GM19463 (cell line): ENCODE measurements around the gene KLLN.
"Not testable (repeated sequence)": the region's sequence is repeated elsewhere in the genome, so short reads cannot be mapped to it uniquely, and the experiment has no call there.

ENCODE experiments used
- ATAC-seq: cut with Tn5 transposase; IDR thresholded peaks from one replicate; pipeline ENCODE4 v1.9.1; 2021; ENCODE audit warnings: mild to moderate bottlenecking, moderate library complexity; ENCODE audit not compliant: unreplicated experiment

Gene KLLN

GRCh38 chr10:87863053-87863943 lies at the start of gene KLLN, which contains the start of gene PTEN:
KLLN (minus strand) TSS chr10:87863533; CDS start chr10:87862487, 1,046 bp downstream.
PTEN (plus strand) TSS chr10:87863625; CDS start chr10:87864470, 845 bp downstream.
- ATAC-seq: peak; percentile 43

DNA sequence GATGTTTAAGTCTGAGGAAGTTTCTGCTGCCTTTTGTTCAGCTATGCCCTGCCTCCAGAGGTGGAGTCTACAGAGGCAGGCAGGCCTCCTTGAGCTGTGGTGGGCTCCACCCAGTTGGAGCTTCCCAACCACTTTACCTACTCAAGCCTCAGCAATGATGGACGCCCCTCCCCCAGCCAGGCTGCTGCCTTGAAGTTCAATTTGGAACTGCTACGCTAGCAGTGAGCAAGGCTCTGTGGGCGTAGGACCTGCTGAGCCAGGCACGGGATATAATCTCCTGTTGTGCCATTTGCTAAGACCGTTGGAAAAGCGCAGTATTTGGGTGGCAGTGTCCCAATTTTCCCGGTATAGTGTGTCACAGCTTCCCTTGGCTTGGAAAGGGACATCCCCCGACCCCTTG lies 40.1 kb upstream of the KLLN start:
- not testable (repeated sequence) for ATAC-seq

GRCh38 chr10:87897957-87898356 lies 34.6 kb upstream of the KLLN start:
- not testable (repeated sequence) for ATAC-seq

- no peak for ATAC-seq
These were observed 32.9 kb upstream of the KLLN start for GRCh38 chr10:87896216-87896615.

GRCh38 chr10:87895430-87895829 lies 32.1 kb upstream of the KLLN start:
- no peak for ATAC-seq

DNA sequence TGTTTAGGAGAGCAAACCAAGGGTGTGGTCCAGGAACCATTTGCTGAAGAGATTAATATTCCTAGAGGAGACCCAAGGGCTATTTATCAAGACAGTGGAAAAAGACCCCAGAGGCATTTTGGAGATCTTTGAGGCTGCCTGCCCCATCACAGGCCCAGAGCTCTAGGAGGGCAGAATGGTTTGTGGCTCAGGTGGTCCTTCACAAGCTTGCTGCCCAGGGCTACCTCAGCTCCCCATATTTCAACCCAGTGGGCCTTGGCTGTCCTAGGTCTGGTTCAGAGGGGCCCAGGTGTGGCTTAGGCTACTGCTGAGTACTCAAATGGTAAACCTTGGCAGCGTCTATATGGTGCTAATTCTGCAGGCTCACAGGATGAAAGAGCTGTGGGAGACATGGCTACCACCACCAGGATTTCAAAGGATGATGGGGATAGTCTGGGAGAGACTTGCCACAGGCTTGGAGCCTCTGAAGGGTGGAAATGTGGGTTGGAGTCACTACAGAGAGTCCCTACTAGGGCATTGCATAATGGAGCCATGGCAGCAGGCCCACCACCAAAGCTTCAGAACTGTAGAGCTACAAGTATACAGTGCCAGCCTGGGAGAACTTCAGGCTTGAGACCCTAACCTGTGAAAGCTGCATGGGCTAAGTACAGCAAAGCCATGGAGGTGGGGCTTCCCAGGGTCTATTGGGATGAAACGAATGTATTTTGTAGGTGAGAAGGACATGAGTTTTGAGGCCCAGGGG lies 24.4 kb upstream of the KLLN start:
- ATAC-seq: no peak

- ATAC-seq: no peak
These were observed 23.8 kb upstream of the KLLN start for GRCh38 chr10:87887146-87887545.

DNA sequence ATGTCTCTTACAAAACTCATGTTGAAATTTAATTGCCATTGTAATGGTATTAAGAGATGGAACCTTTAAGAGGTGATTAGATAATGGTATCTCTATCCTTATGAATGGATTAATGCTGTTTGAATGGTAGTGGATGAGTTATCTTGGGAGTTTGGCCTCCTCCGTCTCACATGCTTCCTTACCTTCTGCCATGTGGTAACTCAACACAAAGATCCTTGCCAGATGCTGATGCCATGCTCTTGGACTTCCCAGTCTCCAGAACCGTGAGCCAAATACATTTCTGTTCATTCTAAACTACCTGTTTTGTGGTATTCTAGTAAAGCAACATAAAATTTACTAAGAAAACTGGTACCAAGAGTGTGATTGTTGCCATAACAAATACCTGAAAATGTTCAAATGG lies 23.3 kb upstream of the KLLN start:
- no peak for ATAC-seq

GRCh38 chr10:87882555-87883294 lies 19.4 kb upstream of the KLLN start:
- no peak for ATAC-seq

DNA sequence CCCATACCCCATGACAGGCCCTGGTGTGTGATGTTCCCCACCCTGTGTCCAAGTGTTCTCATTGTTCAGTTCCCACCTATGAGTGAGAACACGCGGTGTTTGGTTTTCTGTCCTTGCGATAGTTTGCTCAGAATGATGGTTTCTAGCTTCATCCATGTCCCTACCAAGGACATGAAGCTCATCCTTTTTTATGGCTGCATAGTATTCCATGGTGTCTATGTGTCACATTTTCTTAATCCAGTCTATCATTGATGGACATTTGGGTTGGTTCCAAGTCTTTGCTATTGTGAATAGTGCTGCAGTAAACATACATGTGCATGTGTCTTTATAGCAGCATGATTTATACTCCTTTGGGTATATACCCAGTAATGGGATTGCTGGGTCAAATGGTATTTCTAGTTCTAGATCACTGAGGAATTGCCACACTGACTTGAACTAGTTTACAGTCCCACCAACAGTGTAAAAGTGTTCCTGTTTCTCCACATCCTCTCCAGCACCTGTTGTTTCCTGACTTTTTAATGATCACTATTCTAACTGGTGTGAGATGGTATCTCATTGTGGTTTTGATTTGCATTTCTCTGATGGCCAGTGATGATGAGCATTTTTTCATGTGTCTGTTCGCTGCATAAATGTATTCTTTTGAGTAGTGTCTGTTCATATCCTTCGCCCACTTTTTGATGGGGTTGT lies 18.2 kb upstream of the KLLN start:
- not testable (repeated sequence) for ATAC-seq

- ATAC-seq: no peak
These were observed 17.0 kb upstream of the KLLN start for GRCh38 chr10:87880336-87880735.

DNA sequence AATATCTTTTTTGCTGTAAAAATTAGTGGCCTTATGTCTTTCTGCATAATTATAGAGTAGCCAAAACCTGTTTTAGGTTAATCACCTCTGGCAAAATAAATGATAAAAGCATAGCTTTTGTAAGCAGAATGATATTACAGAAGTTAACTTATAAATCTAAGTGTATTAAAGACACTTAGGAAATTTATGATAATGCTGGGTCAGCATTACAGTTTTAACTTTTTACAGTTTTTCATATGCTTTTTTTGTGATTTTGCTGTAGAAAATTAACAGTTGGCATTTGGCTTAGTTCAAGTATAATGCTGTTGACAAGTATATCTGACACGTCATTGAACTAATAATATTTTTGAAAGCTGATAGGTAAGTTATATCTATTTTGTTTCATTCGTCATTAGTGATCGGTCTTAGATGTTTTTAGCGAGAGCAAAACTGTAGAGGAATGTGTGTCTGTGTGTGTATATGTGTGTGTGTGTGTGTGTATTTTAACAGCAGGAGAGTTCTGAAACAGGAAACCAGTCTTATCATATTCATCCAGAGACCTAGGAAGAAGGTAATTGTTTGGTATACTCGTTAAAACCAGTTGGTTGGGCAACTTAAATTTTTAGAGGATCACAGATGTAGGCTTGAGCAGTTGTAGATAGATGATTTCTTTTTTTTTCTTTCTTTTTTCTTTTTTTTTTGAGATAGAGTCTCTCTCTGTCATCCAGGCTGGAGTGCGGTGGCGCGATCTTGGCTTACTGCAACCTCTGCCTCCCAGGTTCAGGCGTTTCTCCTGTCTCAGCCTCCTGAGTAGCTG lies 15.5 kb upstream of the KLLN start:
- no peak for ATAC-seq

DNA sequence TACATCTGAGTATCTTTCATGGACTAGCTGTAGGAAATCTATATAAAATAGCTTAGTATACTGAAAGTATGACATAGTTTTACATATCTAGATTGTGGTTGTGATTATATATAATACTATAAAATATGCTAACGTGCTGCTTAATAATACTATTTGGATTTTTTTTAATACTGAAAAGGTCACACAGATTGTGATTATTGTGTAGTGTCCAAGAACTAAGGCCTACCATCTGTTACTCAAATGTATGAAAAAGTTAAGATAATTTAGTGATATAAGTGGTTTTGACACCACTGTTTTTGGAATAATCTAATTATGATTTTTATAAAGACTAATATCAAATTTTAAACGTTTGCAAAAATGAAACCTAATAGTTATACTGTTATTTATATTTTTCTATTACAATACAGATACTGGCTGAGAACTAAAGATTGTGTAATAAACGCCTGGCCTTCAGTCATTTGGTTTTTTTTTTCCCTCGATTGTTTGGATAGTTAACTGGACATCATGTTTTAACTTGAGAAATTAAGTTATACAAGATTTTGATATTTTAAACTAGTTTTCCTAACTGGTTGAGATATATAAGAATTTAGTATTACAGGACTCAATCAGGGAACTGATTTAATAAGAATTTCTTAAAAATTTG lies 12.7 kb upstream of the KLLN start:
- no peak for ATAC-seq

DNA sequence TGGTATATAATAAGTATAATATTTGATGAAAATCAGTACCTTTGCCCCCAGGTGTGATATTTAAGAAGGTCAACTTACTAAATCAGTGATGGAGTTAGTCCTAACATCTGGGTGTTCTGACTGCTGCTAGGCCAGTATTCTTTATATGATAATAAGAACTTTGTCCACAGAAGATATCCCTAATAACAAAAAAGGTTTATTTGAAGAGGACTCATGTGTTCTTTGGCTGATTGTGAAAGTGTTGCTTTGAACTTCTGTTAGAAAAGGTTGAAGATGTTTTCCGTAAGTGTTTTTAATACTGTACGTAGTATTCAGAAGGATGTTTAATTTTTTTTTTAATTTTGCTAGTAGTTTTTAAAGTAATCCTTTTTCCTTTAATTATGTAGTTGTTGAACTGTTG lies 10.3 kb upstream of the KLLN start:
- no peak for ATAC-seq

DNA sequence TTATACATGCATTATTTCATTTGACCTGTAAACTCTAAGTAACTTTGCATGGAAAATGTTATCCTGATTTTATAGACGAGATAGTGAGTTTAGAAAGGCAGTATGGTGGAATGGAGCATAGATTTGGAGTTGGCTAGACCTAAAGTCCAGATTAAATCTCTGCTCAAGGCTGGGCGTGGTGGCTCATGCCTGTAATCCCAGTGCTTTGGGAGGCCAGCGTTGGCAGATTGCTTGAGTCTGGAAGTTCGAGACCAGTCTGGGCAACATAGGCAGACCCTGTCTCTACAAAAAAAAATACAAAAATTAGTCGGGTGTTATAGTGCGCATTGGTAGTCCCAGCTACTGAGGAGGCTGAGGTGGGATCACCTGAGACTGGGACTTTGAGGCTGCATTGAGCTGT lies 9.5 kb upstream of the KLLN start:
- no peak for ATAC-seq

GRCh38 chr10:87869773-87870551 lies 6.6 kb upstream of the KLLN start:
- ATAC-seq: no peak

- not testable (repeated sequence) for ATAC-seq
These were observed 5.8 kb upstream of the KLLN start for GRCh38 chr10:87869139-87869538.

DNA sequence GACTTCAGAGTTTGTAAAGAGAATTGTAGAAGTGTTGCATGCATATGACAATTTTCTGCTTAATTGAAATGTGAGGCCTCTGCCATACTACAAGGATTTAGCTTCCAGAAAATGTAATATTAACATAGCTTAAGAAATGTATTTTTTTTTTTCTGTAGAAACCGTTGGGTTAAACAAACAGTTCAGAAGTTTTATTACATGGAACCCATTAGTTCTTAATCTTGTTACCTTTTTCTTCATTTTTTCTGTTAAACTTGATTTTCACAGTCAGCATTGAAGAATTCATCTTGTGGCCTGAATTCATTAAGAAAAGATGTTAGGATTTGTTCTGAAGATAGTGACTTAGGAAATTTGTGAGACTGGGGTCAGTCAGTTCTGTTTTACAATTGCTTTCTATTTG lies 4.9 kb upstream of the KLLN start:
- no peak for ATAC-seq

- ATAC-seq: no peak
These were observed 4.1 kb upstream of the KLLN start for GRCh38 chr10:87867453-87867852.
